SU-DHL-6 (cell line): ENCODE results near the gene HPCAL4.

Experiments used
- H2AFZ ChIP-seq: fragments of 200-600 bp; sonication (generic); 2 replicates; pipeline ENCODE4 v1.6.1; 2014; ENCODE audit warnings: low read depth, mild to moderate bottlenecking, moderate library complexity, mixed read lengths, antibody characterized with exemption, low read length; ENCODE audit not compliant: severe bottlenecking
- H3F3A ChIP-seq: fragments of 200-600 bp; shearing (Covaris generic); 2 replicates; pipeline ENCODE4 v1.6.0; 2016; ENCODE audit warnings: antibody characterized with exemption, mild to moderate bottlenecking; ENCODE audit not compliant: insufficient read depth
- H3K27ac ChIP-seq: fragments of 200-600 bp; sonication (generic); 2 replicates; pipeline ENCODE4 v1.5.1; 2016; ENCODE audit warnings: low read depth, mild to moderate bottlenecking, low read length, moderate library complexity, mixed read lengths
- H3K27me3 ChIP-seq: fragments of 200-600 bp; sonication (generic), shearing (Covaris generic); 2 replicates; pipeline ENCODE4 v1.6.0; 2014; ENCODE audit warnings: mild to moderate bottlenecking, low read length
- H3K36me3 ChIP-seq: fragments of 200-600 bp; sonication (generic); 2 replicates; pipeline ENCODE4 v1.6.1; 2014; ENCODE audit warnings: mild to moderate bottlenecking, low read length, mixed read lengths
- H3K4me2 ChIP-seq: fragments of 300-600, 200-600 bp; shearing (Covaris generic), sonication (generic); 2 replicates; pipeline ENCODE4 v1.6.0; 2014; ENCODE audit warnings: low read length, low read depth, mild to moderate bottlenecking; ENCODE audit not compliant: poor library complexity, severe bottlenecking
- H3K4me3 ChIP-seq: fragments of 200-600 bp; sonication (generic); 2 replicates; pipeline ENCODE4 v1.5.1; 2014; ENCODE audit warnings: antibody characterized with exemption, low read length, mild to moderate bottlenecking, mixed read lengths; ENCODE audit not compliant: insufficient read depth, poor library complexity, severe bottlenecking
- H3K79me2 ChIP-seq: fragments of 200-600 bp; sonication (generic); 2 replicates; pipeline ENCODE4 v1.6.1; 2014; ENCODE audit warnings: mild to moderate bottlenecking, low read length, moderate library complexity; ENCODE audit not compliant: insufficient read depth
- H3K9ac ChIP-seq: fragments of 200-600 bp; sonication (generic); 2 replicates; pipeline ENCODE4 v1.7.0; 2014; ENCODE audit warnings: mild to moderate bottlenecking, low read length
- H3K9me2 ChIP-seq: fragments of 200-600 bp; sonication (generic); replicated peaks from 2 replicates; pipeline ENCODE4 v1.6.1; 2014; ENCODE audit warnings: low read length; ENCODE audit not compliant: insufficient read depth
- H3K9me3 ChIP-seq: fragments of 200-600 bp; sonication (generic); 2 replicates; pipeline ENCODE4 v1.6.1; 2014; ENCODE audit warnings: low read length, mixed read lengths; ENCODE audit not compliant: insufficient read depth
- H4K20me1 ChIP-seq: fragments of 200-600 bp; sonication (generic); 2 replicates; pipeline ENCODE4 v1.6.1; 2014; ENCODE audit warnings: low read depth, mild to moderate bottlenecking, antibody characterized with exemption, low read length, moderate library complexity, mixed read lengths
- EZH2phosphoT487 ChIP-seq: fragments of 200-600 bp; sonication (generic), shearing (Covaris generic); conservative IDR thresholded peaks from 2 replicates; pipeline ENCODE4 v1.6.1; 2018; ENCODE audit warnings: mild to moderate bottlenecking, antibody characterized with exemption, low read length, moderate library complexity, mixed read lengths
- TF ChIP-seq, protein P1 (sequence below): fragments of 200-600 bp; sonication (generic); IDR thresholded peaks from one replicate; pipeline ENCODE4 v1.5.1; 2017; ENCODE audit warnings: antibody characterized with exemption, mild to moderate bottlenecking, low read length, moderate library complexity; ENCODE audit not compliant: insufficient read depth, poor library complexity, severe bottlenecking

The HPCAL4 gene

DNA sequence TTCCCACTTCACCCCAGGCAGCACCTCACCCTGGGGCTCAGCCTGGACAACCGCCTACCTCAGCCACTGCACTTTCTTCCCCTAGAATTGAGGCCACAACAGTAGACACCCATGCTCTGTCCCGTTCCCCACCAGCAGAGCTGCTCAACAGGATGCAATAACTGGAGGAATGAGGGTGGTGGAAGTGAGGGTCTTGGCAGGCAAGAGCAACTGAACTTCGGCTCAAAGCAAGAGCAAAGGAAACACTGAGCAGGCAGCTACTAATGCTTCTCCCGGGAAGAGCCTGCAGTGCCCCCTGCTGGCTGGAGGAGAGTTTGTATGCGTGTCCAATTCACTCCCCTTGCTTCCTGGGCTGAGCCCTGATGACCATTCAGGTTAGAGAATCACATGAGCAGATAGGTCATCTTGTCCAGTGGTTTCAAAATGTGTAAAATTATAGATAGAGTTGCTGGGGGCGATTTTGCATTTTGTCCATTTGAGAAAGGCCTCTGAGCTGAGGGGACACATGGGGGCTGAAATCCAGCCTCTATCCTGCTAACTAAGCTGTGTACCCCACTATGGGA, 33.2 kb downstream of the HPCAL4 start:
- Histone ChIP-seq H3K4me3 (no peak overlapping the region), H3K9me2 (no peaks in the 10 kb centered on the region), H3K4me2 (no peak overlapping the region), H4K20me1 (no peaks in the 10 kb centered on the region), H3K9ac (no peak overlapping the region), H3K9me3 (no peaks in the 10 kb centered on the region), H3K27me3 (no peaks in the 10 kb centered on the region), H3F3A (no peaks in the 10 kb centered on the region), H3K79me2 (no peaks in the 10 kb centered on the region), H2AFZ (peak overlapping the region; percentile 50), H3K36me3 (no peaks in the 10 kb centered on the region), H3K27ac (no peak overlapping the region)
- TF ChIP-seq, protein P1, sequence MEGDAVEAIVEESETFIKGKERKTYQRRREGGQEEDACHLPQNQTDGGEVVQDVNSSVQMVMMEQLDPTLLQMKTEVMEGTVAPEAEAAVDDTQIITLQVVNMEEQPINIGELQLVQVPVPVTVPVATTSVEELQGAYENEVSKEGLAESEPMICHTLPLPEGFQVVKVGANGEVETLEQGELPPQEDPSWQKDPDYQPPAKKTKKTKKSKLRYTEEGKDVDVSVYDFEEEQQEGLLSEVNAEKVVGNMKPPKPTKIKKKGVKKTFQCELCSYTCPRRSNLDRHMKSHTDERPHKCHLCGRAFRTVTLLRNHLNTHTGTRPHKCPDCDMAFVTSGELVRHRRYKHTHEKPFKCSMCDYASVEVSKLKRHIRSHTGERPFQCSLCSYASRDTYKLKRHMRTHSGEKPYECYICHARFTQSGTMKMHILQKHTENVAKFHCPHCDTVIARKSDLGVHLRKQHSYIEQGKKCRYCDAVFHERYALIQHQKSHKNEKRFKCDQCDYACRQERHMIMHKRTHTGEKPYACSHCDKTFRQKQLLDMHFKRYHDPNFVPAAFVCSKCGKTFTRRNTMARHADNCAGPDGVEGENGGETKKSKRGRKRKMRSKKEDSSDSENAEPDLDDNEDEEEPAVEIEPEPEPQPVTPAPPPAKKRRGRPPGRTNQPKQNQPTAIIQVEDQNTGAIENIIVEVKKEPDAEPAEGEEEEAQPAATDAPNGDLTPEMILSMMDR, result peak; percentile 86
- no peak for TF ChIP-seq EZH2phosphoT487

DNA sequence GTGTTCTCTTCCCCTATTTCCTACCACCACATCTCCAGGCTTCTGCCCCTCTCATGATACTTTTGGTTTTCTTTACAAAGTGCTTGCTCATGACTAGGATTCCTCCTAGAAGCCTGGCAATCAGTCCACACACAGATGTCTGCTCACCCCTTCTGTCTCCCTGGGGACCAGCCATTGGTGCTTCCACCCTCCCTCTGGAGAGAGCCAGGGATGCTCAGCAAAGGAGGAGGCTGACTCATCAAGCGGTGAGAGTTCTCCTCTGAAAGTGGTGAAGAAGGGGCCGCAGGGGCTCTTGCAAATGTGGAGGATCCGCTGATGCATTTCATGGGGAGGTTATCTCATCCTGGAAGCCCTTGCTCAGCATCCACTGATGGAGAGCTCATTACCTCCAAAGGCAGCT, 33.8 kb downstream of the HPCAL4 start:
- Histone ChIP-seq H3F3A (no peaks in the 10 kb centered on the region), H2AFZ (peak overlapping the region; percentile 50), H3K9ac (no peak overlapping the region), H3K4me2 (no peak overlapping the region), H3K79me2 (no peaks in the 10 kb centered on the region), H3K9me2 (no peaks in the 10 kb centered on the region), H3K36me3 (no peaks in the 10 kb centered on the region), H3K9me3 (no peaks in the 10 kb centered on the region), H4K20me1 (no peaks in the 10 kb centered on the region), H3K27ac (no peak overlapping the region), H3K4me3 (no peak overlapping the region), H3K27me3 (no peaks in the 10 kb centered on the region)
- no peak for TF ChIP-seq EZH2phosphoT487
- TF ChIP-seq, protein P1, result no peak

DNA sequence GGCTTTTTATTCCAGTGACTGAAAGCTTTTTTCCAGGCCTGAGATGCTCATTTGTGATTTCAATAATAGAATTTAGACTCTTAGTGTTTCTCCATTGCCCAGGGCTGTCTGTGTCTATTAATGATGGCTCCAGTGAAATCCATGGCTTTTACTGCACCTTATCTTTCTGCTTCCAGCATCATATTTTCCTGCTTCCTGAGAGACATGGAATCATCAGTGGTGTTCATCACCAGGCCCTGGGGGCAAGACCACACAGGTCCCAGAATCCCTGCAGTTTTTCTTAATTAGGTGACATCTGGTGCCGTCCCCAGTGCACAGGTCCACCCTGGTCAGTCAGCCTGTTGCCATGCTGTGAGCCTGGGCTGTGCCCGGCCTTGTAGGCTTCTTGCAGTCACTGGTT, 34.8 kb downstream of the HPCAL4 start:
- H4K20me1 ChIP-seq, result no peaks in the 10 kb centered on the region
- no peak overlapping the region for H3K4me2 ChIP-seq
- H3K9me3 ChIP-seq, result no peaks in the 10 kb centered on the region
- no peak overlapping the region for H3K4me3 ChIP-seq
- no peak for TF ChIP-seq EZH2phosphoT487
- TF ChIP-seq, protein P1, result no peak
- H3K27me3 ChIP-seq, result no peaks in the 10 kb centered on the region
- no peaks in the 10 kb centered on the region for H3K9me2 ChIP-seq
- no peak overlapping the region for H2AFZ ChIP-seq
- no peak overlapping the region for H3K27ac ChIP-seq
- no peaks in the 10 kb centered on the region for H3K79me2 ChIP-seq
- H3K36me3 ChIP-seq, result no peaks in the 10 kb centered on the region
- H3F3A ChIP-seq, result no peaks in the 10 kb centered on the region
- H3K9ac ChIP-seq, result no peak overlapping the region
